GM15510 (cell line): ENCODE measurements around the gene TSEN54.
A peak's percentile ranks its signal among the peaks of the same experiment; 100 is the strongest.

ENCODE experiments used
- POLR2A ChIP-seq: IDR thresholded peaks from 3 replicates; pipeline ENCODE4 v1.6.1; 2011; ENCODE audit warnings: borderline replicate concordance; ENCODE audit not compliant: insufficient read length; ENCODE audit errors: extremely low read depth

The TSEN54 gene

GRCh38 chr17:75518983-75519537, 2.7 kb downstream of the TSEN54 start:
- no peak for TF ChIP-seq POLR2A

GRCh38 chr17:75521290-75521689, 5.0 kb downstream of the TSEN54 start:
- no peak for TF ChIP-seq POLR2A

DNA sequence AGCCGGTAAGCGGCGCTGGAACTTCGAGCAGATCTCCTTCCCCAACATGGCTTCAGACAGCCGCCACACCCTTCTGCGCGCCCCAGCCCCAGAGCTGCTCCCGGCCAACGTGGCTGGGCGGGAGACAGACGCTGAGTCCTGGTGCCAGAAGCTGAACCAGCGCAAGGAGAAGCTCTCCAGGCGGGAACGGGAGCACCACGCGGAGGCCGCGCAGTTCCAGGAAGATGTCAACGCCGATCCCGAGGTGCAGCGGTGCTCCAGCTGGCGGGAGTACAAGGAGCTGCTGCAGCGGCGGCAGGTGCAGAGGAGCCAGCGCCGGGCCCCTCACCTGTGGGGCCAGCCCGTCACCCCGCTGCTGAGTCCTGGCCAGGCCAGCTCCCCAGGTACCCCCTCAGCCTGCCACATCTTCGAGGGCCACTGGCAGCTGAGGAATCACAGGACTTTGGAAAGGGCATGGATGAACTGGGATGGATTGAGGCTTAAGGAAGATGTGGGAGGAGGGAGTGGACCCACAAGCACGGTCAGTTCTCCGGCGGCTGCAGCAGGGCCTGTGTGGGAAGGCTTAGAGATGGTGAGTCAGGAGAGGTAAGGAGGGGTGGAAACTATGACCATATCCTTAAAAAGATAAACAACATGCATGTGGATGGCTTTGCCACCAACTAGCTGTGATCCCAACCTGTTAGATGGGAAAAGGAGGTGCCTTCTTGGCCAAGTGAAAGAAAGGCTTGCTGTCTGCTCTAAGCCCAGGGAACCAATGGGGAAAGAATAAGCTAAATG, 5.8 kb downstream of the TSEN54 start:
- no peak for TF ChIP-seq POLR2A

DNA sequence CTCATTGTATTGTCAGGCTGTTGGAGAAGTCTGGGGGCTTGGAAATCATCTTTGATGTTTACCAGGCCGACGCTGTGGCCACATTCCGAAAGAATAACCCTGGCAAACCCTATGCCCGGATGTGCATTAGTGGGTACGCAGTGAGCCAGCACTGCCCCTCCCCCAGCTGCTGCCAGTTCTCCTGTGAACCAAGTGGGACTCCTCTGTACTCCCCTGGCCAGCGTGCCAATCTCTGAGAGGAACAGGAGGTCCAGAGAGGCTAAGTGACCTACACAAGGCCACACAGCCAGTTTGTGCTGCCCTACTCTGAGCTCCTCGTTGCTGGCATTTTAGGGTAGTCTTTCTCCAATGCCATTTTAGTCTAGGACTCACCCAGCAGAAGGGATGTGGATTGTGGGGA, 7.3 kb downstream of the TSEN54 start:
- TF ChIP-seq POLR2A: no peak

DNA sequence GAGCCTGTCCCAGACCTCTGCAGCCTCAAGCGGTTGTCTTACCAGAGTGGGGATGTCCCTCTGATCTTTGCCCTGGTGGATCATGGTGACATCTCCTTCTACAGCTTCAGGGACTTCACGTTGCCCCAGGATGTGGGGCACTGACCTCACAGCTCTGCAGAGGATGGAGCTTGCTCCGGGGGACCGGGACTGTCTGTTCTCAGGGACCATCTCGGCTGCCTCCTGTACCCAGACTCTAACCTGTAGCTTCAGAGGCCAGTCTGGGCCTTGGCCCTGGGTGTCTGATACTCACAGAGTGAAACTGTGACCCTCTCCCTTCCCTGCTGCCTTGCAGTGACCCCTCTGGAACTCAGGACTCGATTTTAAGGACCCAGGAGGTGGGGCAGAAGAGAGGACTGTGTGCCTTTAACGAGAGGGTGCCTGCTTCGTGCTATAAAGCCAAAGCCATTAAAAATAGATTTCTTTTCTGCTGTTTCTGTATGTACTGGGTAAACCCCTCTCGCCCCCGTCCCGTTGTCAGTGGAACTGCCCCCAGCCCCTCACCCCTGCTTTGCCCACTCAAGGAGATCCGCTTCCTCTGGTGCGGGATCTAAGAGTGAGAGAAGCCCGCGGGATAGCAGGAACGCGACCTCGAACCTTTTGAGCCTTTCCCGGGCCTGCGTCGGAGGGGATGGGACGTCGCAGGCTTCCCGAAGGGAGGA, 8.1 kb downstream of the TSEN54 start:
- TF ChIP-seq POLR2A: no peak

GRCh38 chr17:75524970-75525805, 8.9 kb downstream of the TSEN54 start, which contains the start of gene LLGL2:
TSS of gene LLGL2 (plus strand) at chr17:75525697. CDS start at chr17:75543427, 17,730 bp downstream.
- TF ChIP-seq POLR2A: peak; percentile 62

- TF ChIP-seq POLR2A: no peak
These were observed 9.7 kb downstream of the TSEN54 start for GRCh38 chr17:75525806-75526554.

DNA sequence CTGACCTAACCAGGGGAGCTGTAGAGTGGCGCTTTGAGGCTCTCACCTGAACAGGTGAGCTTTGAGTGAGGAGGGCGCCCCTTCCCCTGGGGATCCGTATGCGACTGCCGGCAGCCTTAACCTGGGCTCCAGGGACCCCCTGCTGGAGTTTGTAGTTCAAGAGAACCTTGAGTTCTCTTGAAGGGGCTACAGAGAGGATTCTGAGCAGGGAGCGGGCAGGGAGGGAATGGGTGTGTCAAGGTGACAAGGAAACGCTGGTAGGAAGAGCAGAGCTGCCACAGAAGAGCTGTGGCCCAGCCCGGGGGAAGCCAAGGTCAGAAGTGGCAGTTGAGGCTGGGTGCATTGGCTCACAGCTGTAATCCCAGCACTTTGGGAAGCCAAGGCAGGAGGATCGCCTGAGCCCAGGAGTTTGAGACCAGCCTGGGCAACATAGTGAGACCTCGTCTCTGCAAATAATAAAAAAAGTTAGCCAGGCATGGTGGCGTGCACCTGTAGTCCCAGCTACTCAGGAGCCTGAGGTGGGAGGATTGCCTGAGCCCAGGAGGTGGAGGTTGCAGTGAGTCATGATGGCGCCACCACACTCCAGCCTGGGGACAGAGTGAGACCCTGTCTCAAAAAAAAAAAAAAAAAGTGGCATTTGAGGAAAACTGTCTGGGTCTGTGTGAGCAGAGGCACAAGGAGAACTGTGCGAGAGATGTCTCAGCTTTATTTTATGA, 10.4 kb downstream of the TSEN54 start:
- no peak for TF ChIP-seq POLR2A

GRCh38 chr17:75530837-75531720, 14.8 kb downstream of the TSEN54 start:
- TF ChIP-seq POLR2A: no peak

- TF ChIP-seq POLR2A: no peak
These were observed 15.4 kb downstream of the TSEN54 start for GRCh38 chr17:75531721-75532072.

- no peak for TF ChIP-seq POLR2A
These were observed 18.8 kb downstream of the TSEN54 start for GRCh38 chr17:75535119-75535537.

- no peak for TF ChIP-seq POLR2A
These were observed 19.5 kb downstream of the TSEN54 start for GRCh38 chr17:75535871-75536270.

DNA sequence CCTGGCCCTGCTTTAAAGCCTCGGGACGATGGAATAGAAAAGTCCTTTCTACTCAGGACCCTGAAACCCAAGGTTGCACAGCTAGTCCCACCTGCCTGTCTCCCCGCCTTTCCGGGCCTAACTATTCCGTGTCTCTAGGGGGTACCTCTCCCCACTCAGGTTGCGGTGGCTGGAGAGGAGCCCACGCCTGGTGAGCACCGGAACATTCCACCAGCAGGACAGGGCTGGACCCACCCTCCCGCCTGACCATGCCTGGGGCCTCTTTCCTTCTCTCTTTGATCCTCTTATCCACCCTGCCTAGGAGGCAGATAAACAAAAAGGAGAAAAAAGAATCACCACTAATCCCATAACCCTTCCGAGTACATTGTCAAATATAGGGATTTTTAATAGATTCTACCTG, 20.0 kb downstream of the TSEN54 start:
- TF ChIP-seq POLR2A: no peak
